A673 (cell line): ENCODE results near the gene DHRSX.

ENCODE experiments used
- EZH2 ChIP-seq: fragments of 200-600 bp; sonication (generic); IDR thresholded peaks from 2 replicates; pipeline ENCODE4 v1.6.1; 2017; ENCODE audit warnings: borderline replicate concordance, low read depth, mild to moderate bottlenecking, mixed read lengths, antibody characterized with exemption, low read length; ENCODE audit not compliant: poor library complexity, severe bottlenecking
- TF ChIP-seq, protein P1 (sequence below): fragments of 300-800, 200-600 bp; sonication (generic); conservative IDR thresholded peaks from 2 replicates; pipeline ENCODE4 v1.5.1; 2017; ENCODE audit warnings: low read depth, mild to moderate bottlenecking, antibody characterized with exemption, low read length, moderate library complexity, mixed read lengths

DNA sequence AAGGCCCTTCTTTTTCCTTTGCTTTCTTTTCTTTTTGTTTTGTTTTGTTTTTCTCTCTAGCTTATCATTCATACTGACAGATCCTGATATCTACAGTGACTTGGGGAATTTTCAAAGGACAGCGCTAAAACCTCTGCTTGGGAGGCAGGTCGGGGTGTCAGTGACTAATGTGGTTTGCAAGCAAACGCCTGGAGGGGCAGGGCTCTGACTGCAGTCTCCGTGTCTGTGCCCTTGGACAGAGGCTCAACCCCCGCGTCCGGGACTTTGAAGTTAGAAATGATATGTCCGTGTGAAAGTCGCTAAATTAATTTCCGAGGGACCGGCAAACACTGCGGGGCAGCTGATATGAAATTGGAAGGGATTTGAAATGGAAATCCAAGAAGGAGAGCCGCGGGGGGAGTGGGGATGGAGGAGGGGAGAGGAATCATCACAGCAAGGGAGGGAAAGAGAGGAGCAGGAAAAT lies 312.4 kb downstream of the DHRSX start:
- TF ChIP-seq, protein P1, sequence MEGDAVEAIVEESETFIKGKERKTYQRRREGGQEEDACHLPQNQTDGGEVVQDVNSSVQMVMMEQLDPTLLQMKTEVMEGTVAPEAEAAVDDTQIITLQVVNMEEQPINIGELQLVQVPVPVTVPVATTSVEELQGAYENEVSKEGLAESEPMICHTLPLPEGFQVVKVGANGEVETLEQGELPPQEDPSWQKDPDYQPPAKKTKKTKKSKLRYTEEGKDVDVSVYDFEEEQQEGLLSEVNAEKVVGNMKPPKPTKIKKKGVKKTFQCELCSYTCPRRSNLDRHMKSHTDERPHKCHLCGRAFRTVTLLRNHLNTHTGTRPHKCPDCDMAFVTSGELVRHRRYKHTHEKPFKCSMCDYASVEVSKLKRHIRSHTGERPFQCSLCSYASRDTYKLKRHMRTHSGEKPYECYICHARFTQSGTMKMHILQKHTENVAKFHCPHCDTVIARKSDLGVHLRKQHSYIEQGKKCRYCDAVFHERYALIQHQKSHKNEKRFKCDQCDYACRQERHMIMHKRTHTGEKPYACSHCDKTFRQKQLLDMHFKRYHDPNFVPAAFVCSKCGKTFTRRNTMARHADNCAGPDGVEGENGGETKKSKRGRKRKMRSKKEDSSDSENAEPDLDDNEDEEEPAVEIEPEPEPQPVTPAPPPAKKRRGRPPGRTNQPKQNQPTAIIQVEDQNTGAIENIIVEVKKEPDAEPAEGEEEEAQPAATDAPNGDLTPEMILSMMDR = no peak
- no peak for TF ChIP-seq EZH2
